PC-3 (cell line): ENCODE data around the gene ZNF710.

Experiments
- CTCF ChIP-seq: fragments of 300-600 bp; sonication (generic); conservative IDR thresholded peaks from 2 replicates; pipeline ENCODE4 v1.5.1; 2017; ENCODE audit warnings: antibody characterized with exemption, low read depth, mild to moderate bottlenecking, low read length
- EZH2 ChIP-seq: fragments of 300-600 bp; sonication (generic); IDR thresholded peaks from one replicate; pipeline ENCODE4 v1.6.1; 2017; ENCODE audit warnings: antibody characterized with exemption, mild to moderate bottlenecking, low read length; ENCODE audit not compliant: unreplicated experiment

DNA sequence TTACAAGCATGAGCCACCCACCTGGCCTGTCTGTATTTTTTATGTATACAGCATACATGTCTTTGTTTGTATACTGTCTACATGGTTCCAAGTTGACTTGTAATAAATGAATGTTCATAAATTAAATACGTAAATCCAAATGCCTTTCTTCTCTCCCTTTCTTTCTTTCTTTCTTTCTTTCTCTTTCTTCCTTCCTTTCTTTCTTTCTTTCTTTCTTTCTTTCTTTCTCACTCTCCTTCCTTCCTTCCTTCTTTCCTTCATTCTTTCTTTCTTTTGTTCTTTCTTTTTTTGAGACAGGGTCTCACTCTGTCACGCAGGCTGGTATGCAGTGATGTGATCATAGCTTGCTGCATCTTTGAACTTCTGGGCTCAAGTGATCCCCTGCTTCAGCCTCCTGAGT, 17.1 kb upstream of the ZNF710 start:
- no peak for TF ChIP-seq CTCF
- TF ChIP-seq EZH2, result no peak
